Heart left ventricle (tissue), 16 donors: ENCODE data around the gene PCSK1N. TPM values are rescaled to one million over a fixed set of nuclear protein-coding genes. Genes with fewer than 3 reads are reported as not detected.

Source experiments
- ATAC-seq, 4 donors: fragments of 200-7000 bp; cut with Tn5 transposase; one replicate each; pipeline ENCODE4 v1.9.1; 2020 to 2022; ENCODE audit warnings: moderate library complexity in 4 of 4, mild to moderate bottlenecking in 3 of 4, moderate number of reproducible peaks in 1 of 4
- DNase-seq, 5 donors: peaks; one replicate each; pipeline ENCODE4 v3.0.0-alpha.2; 2020
- H3K27ac ChIP-seq, 12 donors: fragments of 200-600 bp; sonication (generic) in 4 of 12; one replicate each; pipeline versions ENCODE4 v1.5.0 to v1.8.0; 2016 to 2022; ENCODE audit warnings: mild to moderate bottlenecking in 2 of 12
- H3K27me3 ChIP-seq, 9 donors: fragments of 200-600 bp; sonication (generic) in 2 of 9; one replicate each; pipeline versions ENCODE4 v1.5.1 to v1.8.0; 2016 to 2022; ENCODE audit warnings: mild to moderate bottlenecking in 3 of 9
- H3K36me3 ChIP-seq, 9 donors: fragments of 200-600 bp; sonication (generic) in 2 of 9; one replicate each; pipeline versions ENCODE4 v1.5.0 to v1.8.0; 2018 to 2022; ENCODE audit warnings: mild to moderate bottlenecking in 2 of 9
- H3K4me1 ChIP-seq, 12 donors: fragments of 200-600 bp; sonication (generic) in 4 of 12; one replicate each; pipeline versions ENCODE4 v1.5.0 to v1.8.0; 2016 to 2022; ENCODE audit warnings: mild to moderate bottlenecking in 3 of 12
- H3K4me3 ChIP-seq, 12 donors: fragments of 200-600 bp; sonication (generic) in 4 of 12; one replicate each; pipeline versions ENCODE4 v1.5.0 to v1.8.0; 2017 to 2022; ENCODE audit warnings: mild to moderate bottlenecking in 9 of 12, moderate library complexity in 4 of 12
- H3K9me3 ChIP-seq, 12 donors: fragments of 200-600 bp; sonication (generic) in 4 of 12; one replicate each; pipeline versions ENCODE4 v1.5.0 to v1.8.0; 2016 to 2022; ENCODE audit warnings: mild to moderate bottlenecking in 1 of 12
- POLR2A ChIP-seq, 2 donors: fragments of 450-650 bp; IDR thresholded peaks; one replicate each; pipeline ENCODE4 v1.6.1; 2017; ENCODE audit warnings: antibody characterized with exemption in 2 of 2, mild to moderate bottlenecking in 2 of 2, moderate library complexity in 2 of 2
- WGBS, 4 donors: extraction: QIAGEN DNeasy Blood & Tissue Kit in 2 of 4; methylation state at CpG; one replicate each; pipeline versions ENCODE4 v1.1.5 to v1.1.7; 2013 to 2018; 5-methylcytosine and 5-hydroxymethylcytosine counted together
- intact Hi-C, 10 donors: fragments of 100-400 bp; cut with DNase I; formaldehyde crosslinking; loops; one replicate each; pipeline versions ENCODE4 v1.11.1 to v1.14.2; 2022
- polyA plus RNA-seq, 2 donors: library from polyadenylated mRNA; stranded (reverse); fragments of 200-250 nt; gene quantifications; one replicate each; pipeline ENCODE4 v1.2.3, GENCODE V29; 2013
- total RNA-seq, 9 donors: library from RNA; depleted of rRNA in 2 of 9; stranded (reverse); fragments of >200 nt in 2 of 9; fragmentation: NEBNext Ultra II Directional in 3 of 9; extraction: Animal tissue kit (Norgen Biotek cat#: 25700) in 3 of 9; gene quantifications; one replicate each; pipeline versions ENCODE4 v1.1.0 to v1.2.4, GENCODE V29; 2016 to 2023
- TF ChIP-seq, protein P1 (sequence below), 12 donors: fragments of 200-600 bp; sonication (generic) in 4 of 12; IDR thresholded peaks; one replicate each; pipeline versions ENCODE4 v1.5.0 to v1.8.0; 2018 to 2022; ENCODE audit warnings: antibody characterized with exemption in 12 of 12, mild to moderate bottlenecking in 5 of 12
- donor health status: ischemic (EF 13 %, LVEDD 7.1; RV severe dilation, severe dysfunction).
- donor health status: healthy with polysubstance abuse.
- donor health status: DM: no; HTN: yes; CAD: no.
- donor health status: DM: no; HTN: no; CAD: no.
- donor health status: ischemic (EF 25% LVEDD 6.9; RV normal size, moderate dysfunction).
- donor health status: ischemic (EF 25% LVEDD 5.7; RV mildly dilated, moderate dysfunction).
- donor health status: healthy.
- donor health status: DM: yes; HTN: yes; CAD: no.
- donor health status: ischemic (EF 35%, LVEDD 5.7; RV mildly dilated, moderate dysfunction).
- donor health status: nonischemic (EF 11% LVEDD 7.7; RV severe dilation, severe dysfunction).
- donor health status: DM: yes; HTN: yes; CAD: no.
- donor health status: PGD.
- donor health status: ischemic (EF 29% LVEDD 5.4; RV normal size, mild dysfunction).
- donor health status: nonischemic (EF 23%, LVEDD 6.1; RV moderate dilation, normal function).

PCSK1N gene
- total and polyA plus RNA-seq, 11 donors, result 0.67 to 3.9 (median 1.1) TPM; not detected in 8

DNA sequence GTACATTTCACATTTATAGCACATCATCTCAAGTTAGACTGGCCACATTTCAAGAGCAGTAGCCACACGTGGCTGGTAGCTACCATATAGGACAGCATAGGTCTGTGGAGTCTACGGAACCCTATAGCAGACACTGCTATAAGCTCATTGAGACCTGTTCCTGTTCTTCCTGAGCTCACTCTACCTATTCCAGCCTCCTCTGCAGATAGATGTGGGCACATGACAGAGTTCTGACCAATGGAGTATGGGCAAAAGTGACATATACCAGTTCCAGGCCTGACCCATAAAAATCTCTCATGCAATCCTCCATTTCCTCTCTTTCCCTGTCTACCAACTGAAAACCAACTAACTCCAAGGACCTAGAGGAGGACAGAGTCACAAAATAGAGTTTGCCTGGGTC, 37.1 kb downstream of the PCSK1N start:
- Histone ChIP-seq H3K4me1 (peaks cover 0 to 12% (median 3%) of the 10 kb centered on the region in 12 donors), H3K4me3 (no peak overlapping the region), H3K36me3 (peaks cover 0 to 2% (median 0%) of the 10 kb centered on the region in 9 donors), H3K27me3 (no peaks in the 10 kb centered on the region), H3K27ac (no peak overlapping the region), H3K9me3 (no peaks in the 10 kb centered on the region)
- DNase-seq (no peak), ATAC-seq (no peak)
- 49 to 85% (median 69%) methylated on average over 2 of the region's 2 CpGs for WGBS, 4 donors
- no peak for TF ChIP-seq POLR2A (IDR thresholded peaks at IDR 0.05)
- TF ChIP-seq, protein P1, sequence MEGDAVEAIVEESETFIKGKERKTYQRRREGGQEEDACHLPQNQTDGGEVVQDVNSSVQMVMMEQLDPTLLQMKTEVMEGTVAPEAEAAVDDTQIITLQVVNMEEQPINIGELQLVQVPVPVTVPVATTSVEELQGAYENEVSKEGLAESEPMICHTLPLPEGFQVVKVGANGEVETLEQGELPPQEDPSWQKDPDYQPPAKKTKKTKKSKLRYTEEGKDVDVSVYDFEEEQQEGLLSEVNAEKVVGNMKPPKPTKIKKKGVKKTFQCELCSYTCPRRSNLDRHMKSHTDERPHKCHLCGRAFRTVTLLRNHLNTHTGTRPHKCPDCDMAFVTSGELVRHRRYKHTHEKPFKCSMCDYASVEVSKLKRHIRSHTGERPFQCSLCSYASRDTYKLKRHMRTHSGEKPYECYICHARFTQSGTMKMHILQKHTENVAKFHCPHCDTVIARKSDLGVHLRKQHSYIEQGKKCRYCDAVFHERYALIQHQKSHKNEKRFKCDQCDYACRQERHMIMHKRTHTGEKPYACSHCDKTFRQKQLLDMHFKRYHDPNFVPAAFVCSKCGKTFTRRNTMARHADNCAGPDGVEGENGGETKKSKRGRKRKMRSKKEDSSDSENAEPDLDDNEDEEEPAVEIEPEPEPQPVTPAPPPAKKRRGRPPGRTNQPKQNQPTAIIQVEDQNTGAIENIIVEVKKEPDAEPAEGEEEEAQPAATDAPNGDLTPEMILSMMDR (IDR thresholded peaks at IDR 0.05), result no peak
- intact Hi-C loops, result loop anchor here in 2 of 10 donors (5.0 to 10.0 kb wide), 2 partner anchors 51 to 54 kb away; no protein-coding TSS in a partner anchor

- TF ChIP-seq, protein P1 (IDR thresholded peaks at IDR 0.05), result no peak
- TF ChIP-seq POLR2A (IDR thresholded peaks at IDR 0.05), result no peak
Observed at GRCh38 chrX:48794911-48795515, 40.4 kb downstream of the PCSK1N start.

GRCh38 chrX:48794340-48794910, 41.0 kb downstream of the PCSK1N start:
- 68 to 72% (median 70%) methylated on average over 12 of the region's 12 CpGs for WGBS, 4 donors
- intact Hi-C loops, result loop anchor here in 1 of 10 donors (10.0 kb wide), 1 partner anchor 50 kb away; no protein-coding TSS in a partner anchor

More at GRCh38 chrX:48794911-48795515, 40.4 kb downstream of the PCSK1N start:
- intact Hi-C loops, result loop anchor here in 2 of 10 donors (5.0 to 10.0 kb wide), 2 partner anchors 48 to 50 kb away; no protein-coding TSS in a partner anchor
- Histone ChIP-seq H3K4me1 (no peaks in the 10 kb centered on the region), H3K27me3 (peaks cover 0 to 3% (median 0%) of the 10 kb centered on the region in 9 donors), H3K4me3 (no peak overlapping the region), H3K36me3 (no peaks in the 10 kb centered on the region), H3K9me3 (no peaks in the 10 kb centered on the region), H3K27ac (no peak overlapping the region)
- DNase-seq (no peak), ATAC-seq (no peak)
- 43 to 66% (median 55%) methylated on average over 7 to 8 of the region's 8 CpGs for WGBS, 4 donors

DNA sequence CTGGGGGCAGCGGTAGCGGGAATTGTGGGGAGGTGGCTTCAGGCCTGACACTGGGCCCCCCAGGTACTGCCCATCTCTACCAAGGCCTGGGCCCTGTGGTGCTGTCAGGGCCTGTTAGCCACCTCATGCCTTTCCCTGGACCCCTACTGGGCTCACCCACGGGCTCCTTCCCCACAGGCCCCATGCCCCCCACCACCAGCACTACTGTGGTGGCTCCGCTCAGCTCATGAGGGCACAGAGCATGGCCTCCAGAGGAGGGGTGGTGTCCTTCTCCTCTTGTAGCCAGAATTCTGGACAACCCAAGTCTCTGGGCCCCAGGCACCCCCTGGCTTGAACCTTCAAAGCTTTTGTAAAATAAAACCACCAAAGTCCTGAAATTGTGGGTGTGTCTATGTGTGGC, 41.5 kb downstream of the PCSK1N start:
- intact Hi-C loops, result loop anchor here in 1 of 10 donors (10.0 kb wide), 1 partner anchor 49 kb away; no protein-coding TSS in a partner anchor
- H3K27ac ChIP-seq, result no peak overlapping the region
- TF ChIP-seq POLR2A (IDR thresholded peaks at IDR 0.05), result no peak
- TF ChIP-seq, protein P1 (IDR thresholded peaks at IDR 0.05), result no peak
- peaks cover 0 to 6% (median 0%) of the 10 kb centered on the region in 9 donors for H3K27me3 ChIP-seq
- DNase-seq (no peak), ATAC-seq (no peak)
- 70 to 93% (median 85%) methylated on average over 2 to 4 of the region's 4 CpGs for WGBS, 4 donors
- no peaks in the 10 kb centered on the region for H3K36me3 ChIP-seq
- no peaks in the 10 kb centered on the region for H3K9me3 ChIP-seq
- no peak overlapping the region for H3K4me3 ChIP-seq
- no peaks in the 10 kb centered on the region for H3K4me1 ChIP-seq

More at GRCh38 chrX:48794340-48794910, 41.0 kb downstream of the PCSK1N start:
- DNase-seq, result no peak
- TF ChIP-seq POLR2A (IDR thresholded peaks at IDR 0.05), result no peak
- TF ChIP-seq, protein P1 (IDR thresholded peaks at IDR 0.05), result no peak
- Histone ChIP-seq H3K4me1 (no peaks in the 10 kb centered on the region), H3K27ac (no peak overlapping the region), H3K27me3 (peaks cover 0 to 5% (median 0%) of the 10 kb centered on the region in 9 donors), H3K4me3 (no peak overlapping the region), H3K36me3 (no peaks in the 10 kb centered on the region), H3K9me3 (no peaks in the 10 kb centered on the region)
- ATAC-seq, result no peak
